Stimulated activated CD8-positive, alpha-beta memory T cell treated with anti-CD3 and anti-CD28 coated beads, Interleukin-12 subunit alpha, Interleukin-12 subunit beta, amount 100 ng/mL, for 24 hours (primary cell): ENCODE results near the gene BTK.

ENCODE experiments used
- DNase-seq: peaks from one replicate; pipeline ENCODE4 v3.0.0-alpha.2; 2020; ENCODE audit errors: extremely low read depth

BTK gene

DNA sequence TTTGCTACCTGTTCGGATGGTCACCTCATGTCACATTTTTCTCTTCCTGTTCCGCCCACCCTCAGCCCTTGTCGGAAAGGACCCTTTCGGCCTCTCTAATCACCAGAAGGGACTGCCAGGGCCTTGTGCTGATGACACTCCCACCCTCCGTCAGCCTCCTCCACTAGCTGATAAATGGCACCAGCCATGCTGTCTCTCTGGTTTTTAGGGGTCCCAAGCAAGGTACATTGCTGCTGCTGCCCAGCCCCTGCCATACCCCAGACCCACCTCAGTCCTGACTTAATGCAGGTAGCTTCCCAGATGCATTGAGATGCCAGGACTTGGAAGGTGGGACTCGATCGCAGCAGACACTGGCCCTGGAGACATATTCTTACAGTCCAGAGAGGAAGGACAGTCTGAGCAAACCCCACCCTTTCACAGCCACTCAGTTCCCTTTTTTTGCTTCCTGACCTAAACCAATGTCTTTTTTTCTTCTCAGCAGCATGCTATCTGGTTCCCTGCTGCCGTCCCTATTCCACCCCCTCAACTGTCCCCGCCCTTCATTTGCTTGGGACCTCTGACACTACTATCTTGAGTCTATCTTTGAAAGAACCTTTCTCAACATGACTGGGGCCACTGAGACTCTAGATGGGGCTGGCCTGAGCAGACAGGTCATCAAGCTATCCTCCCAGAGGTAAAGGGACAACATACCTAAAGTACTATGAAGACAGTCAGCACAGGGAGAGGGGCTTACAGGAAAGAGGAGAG lies at the start of gene BTK:
Gene BTK (minus strand): TSS at position 397 of the 747 bp plus-strand sequence. CDS start 10,907 bp downstream, outside the sequence.
- DNase-seq = no peak

DNA sequence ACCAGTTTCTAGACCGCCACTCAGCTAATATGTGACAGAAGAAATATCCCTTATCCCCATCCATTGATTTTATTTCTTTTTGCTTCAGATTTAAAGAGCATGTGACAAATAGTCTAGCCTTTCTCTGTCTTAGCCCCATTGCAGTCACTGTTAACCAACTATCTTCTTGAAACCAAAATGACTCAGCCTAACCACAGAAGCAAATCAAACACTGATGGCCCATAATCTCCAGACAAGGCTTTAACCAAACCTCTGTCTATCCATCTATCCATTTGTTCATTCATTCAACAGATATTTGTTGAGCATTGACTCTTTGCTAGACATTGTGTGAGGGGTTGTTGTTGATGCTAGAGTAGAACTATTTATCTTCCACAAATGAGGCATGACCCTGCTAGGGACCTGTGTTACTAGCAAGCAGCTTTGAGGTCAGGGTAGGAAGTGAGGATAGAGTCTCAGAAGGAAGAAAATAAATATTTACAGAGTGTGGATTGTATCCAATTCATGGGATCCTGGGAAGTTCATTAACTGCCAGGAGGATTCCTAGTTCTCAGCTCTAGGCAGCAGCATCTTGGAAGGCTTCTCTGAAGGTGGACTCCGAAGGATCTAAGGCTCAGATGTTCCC lies 44.6 kb upstream of the BTK start:
- DNase-seq = no peak

DNA sequence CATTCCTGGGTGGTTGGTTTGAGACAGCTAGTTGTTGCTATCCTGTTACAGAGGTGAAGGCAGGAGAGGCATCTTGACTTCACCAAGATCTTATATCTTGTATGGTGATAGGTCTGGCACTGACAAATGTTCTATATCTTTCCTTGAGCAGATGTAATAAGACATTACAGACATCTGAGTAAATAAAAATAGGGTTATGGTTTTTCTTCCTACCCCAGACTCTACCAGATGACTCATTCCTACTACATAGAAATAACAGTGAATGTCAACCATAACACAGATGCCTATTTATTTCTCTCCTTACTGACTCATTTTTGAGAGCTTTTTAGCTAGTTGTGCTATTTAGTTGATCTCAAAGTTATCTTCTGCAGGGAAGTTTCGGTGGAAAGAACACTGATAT lies 43.9 kb upstream of the BTK start:
- DNase-seq = no peak

DNA sequence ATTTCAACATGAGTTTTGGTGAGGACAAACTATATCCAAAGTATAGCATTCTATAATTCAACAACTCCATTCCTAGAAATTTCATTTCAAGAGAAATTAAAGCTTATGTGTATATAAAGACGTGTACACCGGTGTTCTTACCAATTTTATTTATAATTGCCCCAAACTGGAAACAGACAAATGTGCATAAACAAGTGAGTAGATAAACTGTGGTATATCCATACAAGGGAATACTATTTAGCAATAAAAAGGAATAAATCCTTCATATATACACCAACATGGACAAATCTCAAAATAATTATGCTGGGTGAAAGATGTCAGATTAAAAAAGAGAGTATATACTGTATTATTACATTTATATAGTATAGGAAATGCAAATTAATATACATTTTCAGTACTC lies 42.0 kb upstream of the BTK start:
- DNase-seq = no peak

DNA sequence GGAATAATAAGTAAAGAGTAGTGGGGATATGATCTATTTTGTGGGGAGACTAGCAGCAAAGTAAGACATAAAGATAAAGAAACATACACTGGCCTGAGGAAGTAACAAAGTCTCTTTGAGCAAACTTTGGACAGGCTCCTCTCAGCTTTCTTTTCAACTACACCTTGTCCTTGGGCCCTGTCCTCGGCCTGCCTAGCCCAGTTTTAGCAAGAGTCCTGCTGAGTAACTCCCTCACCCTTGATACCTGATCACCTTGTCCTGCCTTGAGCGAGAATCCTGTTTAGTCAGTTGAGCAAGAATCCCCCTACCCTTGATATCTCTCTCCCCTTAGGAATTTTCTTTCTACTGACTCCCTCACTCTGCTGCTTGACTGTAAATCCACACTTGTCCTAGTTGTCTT lies 33.5 kb upstream of the BTK start:
- no peak for DNase-seq

DNA sequence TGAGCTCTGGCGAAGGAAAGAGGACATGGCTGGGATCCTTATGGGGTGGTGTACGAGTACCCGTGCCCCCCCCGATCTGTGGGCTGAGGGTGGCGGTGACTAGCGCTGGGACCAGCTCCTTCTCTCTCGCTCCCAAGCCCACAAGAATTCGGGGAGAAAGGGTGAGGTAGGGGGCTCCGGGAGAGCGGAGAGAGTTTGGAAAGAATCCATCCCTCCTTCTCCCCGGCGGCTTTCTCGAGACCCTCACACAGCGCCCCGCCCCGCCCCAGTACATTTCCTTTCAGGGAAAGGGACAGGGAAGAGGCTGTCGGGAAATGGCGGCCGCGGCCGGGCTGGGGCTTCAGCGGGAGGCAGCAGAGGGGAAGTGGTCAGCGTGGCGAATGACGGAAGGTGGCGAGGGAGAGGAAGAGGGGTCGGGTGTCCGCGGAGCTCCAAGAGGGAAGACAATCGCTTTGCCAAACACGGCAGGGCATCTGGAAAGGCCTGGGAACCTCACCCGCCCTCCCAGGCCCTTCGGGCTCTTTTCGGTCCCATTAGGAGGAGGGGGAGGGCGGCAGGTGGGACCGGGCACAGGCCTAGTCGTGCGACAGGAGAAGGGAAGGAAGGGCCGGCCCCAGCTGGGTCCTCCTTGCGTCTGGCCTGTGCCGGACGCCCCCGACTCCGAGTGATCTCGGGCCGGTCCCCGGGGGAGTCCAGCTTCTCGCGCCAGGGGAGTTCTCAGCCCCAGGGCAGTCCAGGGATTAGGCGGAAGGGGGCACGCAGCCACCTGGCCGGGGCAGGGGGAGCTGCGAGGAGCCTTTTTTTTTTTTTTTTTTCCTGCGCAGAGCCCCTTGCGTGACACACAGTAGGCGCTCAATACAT lies 32.2 kb upstream of the BTK start:
- DNase-seq = no peak

DNA sequence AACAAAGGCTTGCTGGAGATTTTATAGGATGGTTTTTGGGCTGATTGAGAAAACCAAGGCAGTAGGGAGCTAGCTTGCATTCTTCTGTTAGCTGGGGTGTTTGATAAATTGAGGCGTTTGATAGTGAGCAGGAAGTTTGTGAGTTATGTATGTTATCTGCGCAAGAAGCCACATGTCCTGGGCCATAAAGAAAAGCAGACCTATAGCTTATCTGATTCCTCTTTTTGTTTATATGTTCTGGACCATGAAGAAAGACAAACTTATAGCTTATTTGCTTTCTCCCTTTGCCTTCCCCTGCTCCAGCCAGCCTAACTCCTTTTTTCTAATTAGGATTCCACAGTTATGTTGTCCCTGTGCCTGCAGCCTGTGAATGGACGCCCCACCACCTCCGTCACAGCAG lies 31.2 kb upstream of the BTK start:
- DNase-seq = no peak

DNA sequence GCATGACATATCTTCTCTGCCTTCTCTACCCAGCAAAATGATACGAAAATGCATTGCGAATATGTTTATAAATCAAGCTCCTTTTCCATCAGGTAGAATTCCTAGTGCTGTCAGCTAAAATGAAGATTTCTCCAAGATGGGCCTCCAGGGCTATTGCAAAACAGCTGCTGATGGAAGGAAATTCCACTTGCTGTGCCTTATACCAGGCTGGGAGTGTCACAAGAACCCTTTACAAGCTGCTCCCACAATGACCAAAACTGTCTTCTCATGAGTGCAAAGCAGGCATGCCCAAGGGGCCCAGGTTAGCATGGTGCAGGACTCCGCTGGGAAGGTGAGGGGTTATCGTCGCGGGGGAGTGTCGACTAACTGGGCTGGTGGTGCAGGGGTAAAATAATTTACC lies 30.7 kb upstream of the BTK start:
- no peak for DNase-seq

DNA sequence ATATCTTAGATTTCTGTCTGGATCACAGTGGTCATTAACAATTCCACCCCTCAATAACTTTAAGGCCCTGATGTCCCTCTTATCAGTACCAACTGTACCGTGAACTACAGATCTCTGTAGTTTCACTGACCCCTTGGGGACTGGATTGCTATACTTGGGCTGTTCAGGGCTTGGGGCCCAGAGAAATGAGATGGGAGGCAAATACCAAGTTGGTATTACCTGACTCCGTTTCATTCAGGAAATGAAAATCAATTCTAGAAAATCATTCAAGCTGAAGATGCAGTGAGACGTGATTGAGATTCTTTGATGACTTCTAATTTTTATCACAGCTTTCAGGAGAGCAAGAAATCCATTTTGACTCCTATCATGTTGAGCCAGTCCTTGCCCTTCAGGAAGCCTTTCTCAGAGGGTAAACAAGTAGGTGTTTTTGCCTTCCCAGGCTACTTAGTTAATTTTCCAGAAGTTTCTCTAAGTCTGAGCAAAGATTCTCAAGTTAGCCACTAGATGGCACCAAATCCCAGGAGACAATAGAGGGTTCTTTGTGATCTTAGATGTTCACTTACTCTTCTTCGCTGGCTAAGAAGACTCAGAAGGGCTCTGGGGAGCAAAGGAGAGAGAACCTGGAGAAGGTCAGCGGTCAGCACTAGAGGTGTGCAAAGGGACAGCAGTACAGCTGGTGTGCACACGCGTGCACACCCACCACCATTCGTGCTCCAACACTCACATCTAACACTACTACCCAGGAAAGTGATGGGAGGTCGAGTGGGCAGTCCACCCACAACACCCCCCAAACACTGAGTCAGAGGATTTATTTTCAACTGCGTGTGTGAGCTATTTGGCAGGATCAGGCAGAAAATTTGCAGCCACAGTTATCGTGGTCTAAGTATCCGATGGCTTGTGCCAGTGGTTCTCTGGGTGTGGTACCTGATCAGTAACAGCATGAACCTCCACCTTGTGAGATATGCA lies 29.5 kb upstream of the BTK start:
- no peak for DNase-seq

DNA sequence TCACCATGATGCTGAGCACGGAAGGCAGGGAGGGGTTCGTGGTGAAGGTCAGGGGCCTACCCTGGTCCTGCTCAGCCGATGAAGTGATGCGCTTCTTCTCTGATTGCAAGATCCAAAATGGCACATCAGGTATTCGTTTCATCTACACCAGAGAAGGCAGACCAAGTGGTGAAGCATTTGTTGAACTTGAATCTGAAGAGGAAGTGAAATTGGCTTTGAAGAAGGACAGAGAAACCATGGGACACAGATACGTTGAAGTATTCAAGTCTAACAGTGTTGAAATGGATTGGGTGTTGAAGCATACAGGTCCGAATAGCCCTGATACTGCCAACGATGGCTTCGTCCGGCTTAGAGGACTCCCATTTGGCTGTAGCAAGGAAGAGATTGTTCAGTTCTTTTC lies 26.0 kb upstream of the BTK start:
- DNase-seq = no peak

DNA sequence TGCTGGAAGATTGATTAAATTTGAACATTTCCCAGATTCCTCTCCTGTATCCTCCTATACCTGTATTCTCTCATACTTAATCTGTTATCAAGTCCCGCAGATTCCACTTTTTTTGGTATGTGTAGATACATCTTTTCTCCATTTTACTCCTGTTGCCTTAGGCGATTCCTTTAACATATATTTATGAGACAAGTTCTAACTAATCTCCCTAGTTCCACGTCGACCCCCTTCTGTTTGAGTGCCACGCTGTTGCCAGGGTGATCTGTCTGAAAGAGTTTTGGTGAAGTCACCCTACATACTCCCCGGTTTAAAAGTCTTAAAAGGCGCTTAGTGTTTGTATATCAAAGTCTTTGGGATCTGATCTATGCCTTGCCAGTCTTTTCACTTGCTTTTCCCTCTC lies 24.5 kb upstream of the BTK start:
- DNase-seq = no peak

DNA sequence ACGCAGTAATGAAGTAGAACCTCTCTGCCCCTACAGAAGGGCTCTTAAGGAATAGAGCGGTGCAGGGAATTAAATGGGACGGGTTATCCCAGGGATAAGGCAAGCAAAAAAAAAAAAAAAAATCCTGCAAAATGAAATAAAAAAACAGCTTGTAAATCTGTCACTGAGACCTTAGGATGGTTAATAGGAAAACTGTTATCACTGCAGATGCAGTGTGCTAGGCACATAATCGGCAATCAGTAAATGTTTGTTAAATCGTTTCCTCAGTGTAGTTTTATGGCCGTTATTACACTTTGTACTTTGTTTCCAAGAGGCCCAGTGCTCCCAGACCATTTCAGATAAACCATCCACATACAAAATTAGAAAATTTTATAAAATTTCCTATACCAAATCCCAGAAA lies 23.1 kb upstream of the BTK start:
- DNase-seq = no peak

DNA sequence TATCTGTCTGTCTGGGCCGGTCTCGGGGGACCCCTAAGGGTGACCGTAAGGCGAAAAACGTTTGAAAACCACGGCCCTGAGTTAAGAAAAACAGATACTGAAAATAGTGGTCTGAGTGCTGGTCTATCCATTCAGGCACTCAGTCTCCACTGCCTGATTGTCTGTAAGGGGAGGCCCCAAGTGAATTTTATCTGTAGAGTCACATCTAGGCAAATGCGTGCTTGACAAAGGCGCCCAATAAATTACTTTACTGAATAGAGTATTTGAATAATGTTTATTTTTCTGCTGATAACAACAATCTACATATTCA lies 22.5 kb upstream of the BTK start:
- DNase-seq = no peak

DNA sequence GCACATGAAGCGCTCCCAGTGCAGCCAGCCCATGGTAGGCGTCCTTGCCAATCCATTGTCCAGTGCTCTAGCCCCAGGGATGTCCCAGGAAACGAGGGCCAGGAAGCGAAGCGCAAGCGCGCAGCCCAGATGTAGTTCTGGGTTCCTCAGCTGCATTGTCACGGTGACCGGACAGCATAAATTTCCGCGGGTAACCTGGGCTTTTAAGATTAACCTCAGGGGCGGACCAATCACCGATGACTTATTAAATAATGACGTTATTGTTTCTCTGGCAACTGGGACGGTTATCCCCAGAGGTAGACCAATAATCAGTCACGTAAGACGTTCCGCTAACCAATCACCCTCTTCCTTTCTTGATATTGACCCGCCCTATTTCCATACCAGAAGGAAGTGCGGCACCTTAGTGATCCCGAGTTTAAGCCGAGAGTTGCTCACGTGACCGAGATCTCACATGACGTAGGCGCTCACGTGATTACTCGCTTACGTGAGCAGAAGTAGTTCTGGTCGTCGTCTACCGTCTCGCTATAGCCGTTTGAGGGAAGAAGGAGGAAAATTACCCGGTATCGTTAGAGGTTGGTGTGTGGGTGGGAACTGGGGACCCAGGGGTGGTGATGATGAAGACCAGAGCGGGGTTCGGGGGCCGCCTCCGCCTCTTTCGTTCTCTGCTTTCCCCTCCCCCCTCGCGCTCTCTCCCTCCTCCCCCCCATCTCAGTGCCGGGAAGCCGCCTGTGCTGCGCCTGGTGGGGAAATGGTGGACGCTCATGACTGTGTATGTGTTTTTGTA lies 21.9 kb upstream of the BTK start, which contains the start of the genes GLA and HNRNPH2:
Gene GLA (minus strand): TSS at position 178 of the 784 bp plus-strand sequence. CDS start 22 bp downstream, at position 156.
Gene HNRNPH2 (plus strand): TSS at position 475 of the 784 bp plus-strand sequence. CDS start 3,767 bp downstream, outside the sequence.
- peak; percentile 55 for DNase-seq

DNA sequence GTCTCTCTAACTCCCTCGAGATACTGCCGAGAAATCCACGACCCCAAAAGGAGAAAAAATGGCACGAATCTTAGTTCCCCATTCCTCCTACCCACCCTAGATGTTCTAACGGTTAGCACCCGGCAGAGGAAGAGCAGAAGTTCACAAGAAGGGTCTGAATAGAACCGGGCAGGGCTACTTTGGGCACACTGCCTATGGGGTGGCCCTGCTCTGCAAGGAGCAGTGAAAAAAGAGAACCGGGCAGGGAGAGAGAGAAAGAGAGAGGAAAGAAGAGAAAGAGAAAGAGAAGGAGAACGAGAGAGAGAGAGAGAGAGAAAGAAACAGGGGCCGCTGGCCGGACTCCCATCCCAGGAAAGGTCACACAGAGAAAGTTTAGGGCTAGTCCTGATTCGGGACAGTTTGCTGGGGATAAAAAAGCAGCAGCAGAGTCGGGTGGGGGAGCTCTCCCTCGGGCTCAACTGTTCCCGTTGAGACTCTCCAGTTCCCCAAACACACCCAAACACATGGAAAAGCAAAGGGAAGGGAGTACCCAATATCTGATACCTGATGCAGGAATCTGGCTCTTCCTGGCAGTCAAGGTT lies 21.3 kb upstream of the BTK start:
- no peak for DNase-seq

DNA sequence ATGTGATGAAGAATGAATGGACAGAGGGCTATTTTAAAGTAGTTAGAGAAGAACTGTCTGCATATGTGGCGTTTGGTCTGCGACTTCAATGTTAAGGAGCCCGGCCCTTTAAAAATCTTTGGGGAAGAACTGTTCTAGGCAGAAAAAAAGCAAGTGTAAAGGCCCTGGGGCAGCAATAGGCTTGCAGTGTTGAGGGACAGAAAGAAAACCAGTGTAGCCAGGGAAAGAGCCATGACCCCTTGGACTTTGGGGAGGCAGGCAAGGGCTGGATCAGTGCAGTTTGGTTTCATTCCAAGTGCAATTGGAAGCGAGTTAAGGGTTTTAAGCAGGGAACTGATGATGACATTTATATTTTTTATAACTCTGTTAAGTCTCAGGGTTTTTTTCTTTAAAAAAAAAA lies 13.8 kb upstream of the BTK start:
- DNase-seq = no peak

DNA sequence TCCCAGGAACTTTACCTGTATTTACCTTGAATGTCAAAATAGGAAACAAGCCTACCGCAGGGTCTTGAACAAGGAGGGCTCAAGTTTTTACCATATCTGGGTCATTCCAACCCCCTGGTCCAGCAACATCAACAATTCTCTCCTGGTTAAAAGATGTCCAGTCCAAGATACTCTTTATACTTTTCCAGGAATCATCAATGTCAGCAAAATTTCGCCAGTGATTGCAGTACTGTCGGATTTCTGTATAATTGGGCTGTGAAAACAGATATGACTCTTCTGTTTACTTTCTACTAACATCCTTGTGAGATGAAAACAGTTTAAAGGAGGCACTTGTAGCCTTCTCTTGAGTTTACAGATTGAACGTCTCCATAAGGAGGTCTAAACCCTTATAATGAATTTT lies 12.7 kb upstream of the BTK start:
- no peak for DNase-seq

DNA sequence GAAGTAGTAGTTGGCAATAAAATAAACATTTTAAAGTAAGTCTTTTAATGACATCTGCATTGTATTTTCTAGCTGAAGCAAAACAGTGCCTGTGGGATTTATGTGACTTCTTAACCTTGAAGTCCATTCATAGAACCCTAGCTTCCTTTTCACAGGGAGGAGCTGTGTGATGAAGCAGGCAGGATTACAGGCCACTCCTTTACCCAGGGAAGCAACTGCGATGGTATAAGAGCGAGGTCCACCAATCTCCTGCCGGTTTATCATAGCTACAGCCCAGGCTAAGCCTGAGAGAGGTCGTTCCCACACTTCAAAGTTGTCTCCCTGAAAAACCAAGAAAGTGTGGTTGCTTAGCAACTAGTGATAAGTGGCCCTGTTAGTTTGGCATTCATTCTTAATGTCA lies 11.8 kb upstream of the BTK start:
- DNase-seq = no peak

DNA sequence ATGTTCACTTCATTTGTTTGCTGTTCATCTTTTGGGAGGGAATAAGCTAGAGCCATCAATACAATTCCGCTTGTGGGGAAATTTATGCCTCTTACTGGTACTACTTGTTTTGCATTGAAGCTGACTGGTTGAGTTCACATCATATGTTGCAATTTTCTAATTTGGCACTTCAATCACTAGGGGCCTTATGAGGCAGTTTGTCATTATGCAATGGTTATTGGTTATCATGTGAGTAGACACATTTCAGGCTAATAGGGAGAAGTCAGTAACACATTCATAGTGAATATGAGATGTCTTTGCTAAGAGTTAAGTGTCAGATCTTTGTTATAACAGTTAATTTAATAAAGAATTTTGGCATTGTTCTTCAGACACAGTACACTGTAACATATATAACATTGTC lies 9.8 kb upstream of the BTK start:
- no peak for DNase-seq

DNA sequence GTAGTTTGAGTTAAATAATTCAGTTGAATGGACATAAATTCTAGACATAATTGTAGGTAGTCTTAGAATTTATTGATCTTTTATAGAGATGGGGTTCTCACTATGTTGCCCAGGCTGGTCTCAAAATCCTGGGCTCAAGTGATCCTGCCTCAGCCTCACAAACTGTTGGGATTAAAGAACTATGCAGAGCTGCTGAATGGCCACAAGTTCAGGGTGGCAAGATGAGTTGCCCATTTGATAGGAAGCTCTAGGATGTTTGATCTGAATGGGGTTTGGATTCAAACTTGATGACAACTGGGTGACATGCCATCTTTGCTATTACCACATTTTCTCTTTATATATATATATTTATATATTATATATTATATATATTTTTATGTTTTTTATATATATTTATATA lies 8.4 kb upstream of the BTK start:
- DNase-seq = no peak
